SW 1271 (cell line): Measurements from ENCODE around the gene RITA1.
"Not testable (repeated sequence)": the region's sequence is repeated elsewhere in the genome, so short reads cannot be mapped to it uniquely, and the experiment has no call there.

ENCODE experiments used
- DNase-seq, 2 experiments: peaks; one replicate each; lab custom pipeline; 2025; lab: John Stamatoyannopoulos, UW

RITA1 gene

GRCh38 chr12:113185180-113186032 is at the start of gene RITA1, which contains the start of gene DDX54:
Gene RITA1, plus strand, starts transcription at chr12:113185721. Its CDS starts 1,026 bp downstream, at chr12:113186747.
Gene DDX54, minus strand, starts transcription at chr12:113185478. Its CDS starts 27 bp downstream, at chr12:113185451.
- peak; percentile 35 to 75 for DNase-seq

- no peak for DNase-seq
Measured at GRCh38 chr12:113136128-113136989, 49.2 kb upstream of the RITA1 start.

- no peak for DNase-seq
Measured at GRCh38 chr12:113136990-113137511, 48.5 kb upstream of the RITA1 start.

- no peak for DNase-seq
Measured at GRCh38 chr12:113137861-113138783, 47.4 kb upstream of the RITA1 start.

- DNase-seq, result no peak
Measured at GRCh38 chr12:113138826-113139225, 46.7 kb upstream of the RITA1 start.

- DNase-seq, result no peak
Measured at GRCh38 chr12:113140706-113141105, 44.8 kb upstream of the RITA1 start.

- not testable (repeated sequence) for DNase-seq
Measured at GRCh38 chr12:113141716-113142115, 43.8 kb upstream of the RITA1 start.

- no peak for DNase-seq
Measured at GRCh38 chr12:113142173-113142885, 43.2 kb upstream of the RITA1 start.

GRCh38 chr12:113142886-113143332 is 42.6 kb upstream of the RITA1 start:
- no peak for DNase-seq

GRCh38 chr12:113143959-113144358 is 41.6 kb upstream of the RITA1 start:
- DNase-seq, result no peak

GRCh38 chr12:113144806-113145205 is 40.7 kb upstream of the RITA1 start:
- no peak for DNase-seq

- DNase-seq, result no peak
Measured at GRCh38 chr12:113145720-113146551, 39.6 kb upstream of the RITA1 start.

GRCh38 chr12:113146999-113147398 is 38.5 kb upstream of the RITA1 start:
- no peak for DNase-seq

GRCh38 chr12:113149361-113150150 is 36.0 kb upstream of the RITA1 start, which contains the start of gene CFAP73:
Gene CFAP73, plus strand, starts transcription at chr12:113149724. Its CDS starts 134 bp downstream, at chr12:113149858.
- peak in 1 of 2 experiments; percentile 26 for DNase-seq

- DNase-seq, result no peak
Measured at GRCh38 chr12:113151655-113152054, 33.9 kb upstream of the RITA1 start.

- no peak for DNase-seq
Measured at GRCh38 chr12:113152196-113152834, 33.2 kb upstream of the RITA1 start.

- DNase-seq, result peak in 1 of 2 experiments; percentile 63
Measured at GRCh38 chr12:113152835-113153814, 32.4 kb upstream of the RITA1 start.
